HPDE6-E6E7 (cell line): ENCODE measurements around the gene LEMD2.
A peak's percentile ranks its signal among the peaks of the same experiment; 100 is the strongest.

ENCODE experiments used
- DNase-seq: peaks from one replicate; pipeline ENCODE4 v3.0.0; 2011; ENCODE audit warnings: missing footprints; ENCODE audit errors: extremely low spot score

LEMD2 gene

DNA sequence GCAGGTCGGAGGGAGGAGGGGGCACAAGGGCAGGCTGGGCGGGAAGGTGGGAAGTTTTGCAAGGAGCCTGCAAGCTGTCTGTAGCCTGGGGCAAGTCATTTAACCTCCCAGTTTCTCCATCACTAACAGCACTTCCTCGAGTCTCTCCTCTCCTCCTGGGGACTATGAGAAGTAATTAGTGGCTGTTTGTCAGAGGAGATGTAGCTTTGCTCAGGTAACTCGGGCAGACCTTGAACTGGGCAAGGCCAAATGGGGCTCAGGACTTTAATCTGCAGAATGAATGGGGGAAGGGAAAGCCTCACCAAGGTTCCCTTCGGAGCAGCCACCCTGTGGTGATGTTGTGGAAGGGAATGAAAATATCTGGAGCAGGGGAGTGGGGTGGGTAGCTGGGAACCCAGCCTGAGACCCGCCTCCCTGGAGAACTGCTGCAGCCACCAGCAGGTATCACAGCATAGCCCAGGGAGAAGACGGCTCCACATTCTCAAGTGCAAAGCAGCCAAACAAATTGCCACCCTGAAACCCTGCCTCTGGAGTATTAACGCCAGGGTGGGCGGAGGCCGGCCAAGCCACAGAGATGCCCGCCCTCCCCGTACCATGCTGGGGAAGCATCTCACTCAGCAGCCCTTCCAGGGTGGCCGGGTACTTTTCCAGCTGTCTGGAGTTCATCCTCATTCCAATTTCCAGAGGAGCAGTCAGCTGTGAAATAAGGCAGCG, 6.1 kb upstream of the LEMD2 start:
- DNase-seq: no peak

DNA sequence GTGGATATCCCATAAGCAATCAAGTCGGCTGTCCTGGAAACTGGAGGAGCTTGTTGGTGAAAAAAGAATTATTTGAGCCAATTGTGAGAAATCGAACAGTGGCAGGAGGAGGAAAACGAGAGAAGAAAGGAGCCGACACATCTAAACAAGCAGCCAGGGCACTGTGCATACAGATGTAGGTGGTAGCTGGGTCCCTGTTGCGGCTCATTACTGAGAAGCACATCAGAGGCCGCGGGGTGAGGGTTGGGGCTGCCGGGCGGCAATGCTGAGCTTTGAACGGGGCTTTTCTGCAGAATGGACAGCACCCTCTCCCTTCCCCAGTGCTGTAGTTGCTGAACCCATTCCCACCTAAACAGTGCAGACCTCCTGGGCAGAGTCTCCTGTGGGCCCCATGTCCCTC, 4.1 kb upstream of the LEMD2 start:
- no peak for DNase-seq

DNA sequence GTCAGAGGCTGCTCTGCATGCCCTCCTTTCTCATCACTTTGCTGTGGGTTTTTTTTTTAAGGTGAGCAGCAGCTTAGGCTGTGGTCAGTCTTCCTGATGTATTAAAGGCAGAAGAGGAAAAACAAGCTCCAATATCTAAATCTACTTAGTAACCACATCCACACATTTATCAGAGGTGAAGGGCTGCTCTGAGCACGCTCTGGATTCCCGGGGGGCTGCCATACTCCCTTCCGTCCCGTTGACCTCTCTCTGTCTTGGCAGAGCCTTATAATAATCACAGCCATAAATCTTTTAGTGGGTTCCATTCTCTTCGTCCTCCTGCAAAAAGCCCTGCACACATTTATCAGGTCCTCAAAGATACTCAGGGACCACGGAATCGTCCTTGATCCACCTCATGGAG, 2.7 kb upstream of the LEMD2 start:
- no peak for DNase-seq

- DNase-seq: no peak
Measured at GRCh38 chr6:33790910-33791309, 2.0 kb upstream of the LEMD2 start.

DNA sequence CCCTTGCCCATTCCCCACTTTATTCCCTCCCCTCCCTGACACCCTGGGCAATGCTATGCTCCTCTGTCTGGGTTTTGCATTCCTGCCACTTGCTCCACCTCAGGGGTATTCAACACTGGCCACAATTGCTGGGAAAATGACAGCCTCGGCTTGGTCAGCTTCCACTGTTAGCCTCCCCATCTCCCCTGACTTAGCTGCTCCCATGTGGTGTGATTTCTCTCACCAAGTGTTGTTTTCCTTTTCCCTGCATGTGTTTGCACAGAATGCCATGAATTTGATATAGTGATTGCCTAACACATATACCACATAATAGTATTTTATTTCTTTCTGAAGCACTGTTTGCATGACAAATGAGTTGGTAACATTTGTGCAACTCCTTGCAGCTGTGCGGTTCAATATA, 1.4 kb upstream of the LEMD2 start:
- DNase-seq: no peak

DNA sequence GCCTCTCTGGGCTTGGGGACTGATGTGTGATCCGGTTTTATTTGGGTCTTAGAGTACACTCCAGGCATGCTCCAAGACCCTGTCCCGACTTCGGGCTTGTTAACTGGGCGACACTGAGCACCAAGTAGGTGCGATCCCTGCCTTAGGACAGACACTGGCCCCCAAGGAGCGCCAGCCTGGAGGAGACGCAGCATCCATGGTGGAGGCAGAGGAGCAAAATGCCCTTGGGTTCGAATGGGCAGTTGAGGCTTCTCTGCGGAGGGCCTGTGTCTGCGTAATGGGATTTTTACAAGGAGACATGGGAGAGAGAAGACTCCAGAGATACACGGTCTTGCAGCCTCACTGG, 593 bp upstream of the LEMD2 start:
- DNase-seq: no peak

DNA sequence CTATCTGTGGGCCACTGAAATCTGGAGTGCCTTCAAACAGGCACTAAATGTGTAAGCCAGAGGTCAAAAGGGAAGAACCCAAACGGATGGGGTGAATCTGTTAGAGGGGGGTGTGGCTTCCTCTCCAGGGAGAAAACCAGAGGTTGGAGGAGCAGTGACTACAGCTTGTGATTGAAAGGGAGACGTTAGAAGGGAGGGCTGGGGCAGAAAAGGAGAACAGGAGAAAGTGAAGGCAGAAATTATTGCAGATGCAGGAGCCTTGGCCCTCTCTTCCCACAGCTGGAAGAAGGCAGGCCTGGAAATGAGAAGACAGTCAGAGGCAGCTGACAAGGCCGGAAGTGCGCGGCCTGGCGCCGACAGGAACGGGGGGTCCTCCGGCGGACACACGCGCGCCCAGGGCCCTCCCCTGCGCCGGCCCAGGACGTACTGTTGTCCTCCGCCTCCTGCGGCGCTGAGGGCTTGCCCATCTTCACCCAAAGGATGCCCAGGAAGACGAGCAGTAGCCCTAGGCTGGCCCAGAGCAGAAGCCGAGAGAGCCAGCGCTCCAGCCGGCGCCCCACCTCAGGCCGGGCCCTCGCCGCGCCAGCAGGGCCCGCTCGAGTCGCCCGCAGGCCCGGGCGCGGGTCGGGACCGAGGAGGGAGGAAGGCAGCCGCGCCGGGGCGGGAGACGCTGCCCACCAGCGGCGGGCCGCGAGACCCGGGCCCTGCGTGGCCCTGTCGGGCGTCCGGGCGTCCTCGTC, 806 bp downstream of the LEMD2 start:
- peak; percentile 76 for DNase-seq

- DNase-seq: peak; percentile 27
Measured at GRCh38 chr6:33787346-33787953, 1.5 kb downstream of the LEMD2 start.

GRCh38 chr6:33786736-33787135, 2.2 kb downstream of the LEMD2 start:
- no peak for DNase-seq

DNA sequence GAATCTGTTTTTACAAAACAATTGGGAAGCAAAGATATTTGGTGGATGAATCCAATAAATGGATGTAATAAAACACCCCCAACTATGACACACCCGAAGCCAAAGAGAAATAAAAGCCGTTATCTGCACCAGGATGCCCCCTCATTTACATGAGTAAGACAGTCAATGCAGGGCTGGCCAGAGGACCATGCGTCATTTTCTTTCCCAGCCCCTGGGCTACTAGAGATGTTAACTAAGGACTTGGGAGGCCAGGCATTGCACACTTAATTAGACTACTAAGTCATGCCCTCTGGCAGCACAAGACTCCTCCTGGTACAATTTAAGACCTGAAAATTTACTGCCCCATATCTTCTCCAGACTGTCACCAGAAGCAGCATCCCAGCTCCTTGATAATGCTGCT, 3.2 kb downstream of the LEMD2 start:
- DNase-seq: no peak

- no peak for DNase-seq
Measured at GRCh38 chr6:33784787-33785186, 4.1 kb downstream of the LEMD2 start.

- DNase-seq: no peak
Measured at GRCh38 chr6:33783781-33784520, 5.0 kb downstream of the LEMD2 start.

GRCh38 chr6:33782561-33782960, 6.4 kb downstream of the LEMD2 start:
- no peak for DNase-seq

DNA sequence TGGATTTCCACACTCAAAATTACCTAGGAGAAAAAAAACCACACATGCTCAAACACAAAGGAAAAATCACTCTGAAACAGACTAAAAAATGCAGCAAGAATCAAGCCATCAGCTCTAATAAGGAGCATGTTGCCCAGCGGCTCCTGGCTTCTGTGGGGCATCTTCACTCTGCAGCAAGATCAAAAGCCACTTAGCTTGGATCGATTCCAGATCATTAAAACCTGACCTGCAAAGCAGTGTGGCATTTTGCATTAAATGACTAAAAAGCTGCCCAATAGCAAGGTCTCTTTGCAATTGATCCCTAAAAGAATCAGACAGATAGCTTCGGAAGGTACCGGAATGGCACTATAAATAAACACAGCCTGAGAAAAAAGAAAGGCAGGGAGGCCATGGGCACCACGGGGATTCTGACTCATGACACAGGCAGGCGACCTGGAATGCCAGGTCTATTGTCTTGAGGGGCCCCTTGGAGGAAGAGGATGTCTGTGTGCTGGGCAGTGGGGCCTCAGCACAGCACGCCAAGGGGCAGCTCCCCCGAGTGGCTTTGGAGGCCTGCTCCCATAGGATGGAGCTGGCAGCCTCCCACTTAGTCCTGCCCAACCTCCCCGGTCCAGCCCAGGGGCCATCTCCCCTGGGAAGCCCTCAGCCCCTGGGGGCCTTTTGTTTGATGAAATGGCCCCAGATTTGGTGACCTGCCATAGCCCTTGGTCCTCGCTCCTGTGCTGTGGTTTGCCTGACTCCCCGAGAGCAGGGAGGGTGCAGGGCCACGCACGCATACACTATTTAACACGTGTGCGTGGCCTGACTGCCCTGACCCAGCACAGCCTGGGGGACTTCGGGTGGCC, 7.6 kb downstream of the LEMD2 start:
- DNase-seq: peak; percentile 42

- DNase-seq: no peak
Measured at GRCh38 chr6:33779895-33780294, 9.0 kb downstream of the LEMD2 start.

- no peak for DNase-seq
Measured at GRCh38 chr6:33779290-33779689, 9.6 kb downstream of the LEMD2 start.

- DNase-seq: no peak
Measured at GRCh38 chr6:33778444-33779121, 10.3 kb downstream of the LEMD2 start.

DNA sequence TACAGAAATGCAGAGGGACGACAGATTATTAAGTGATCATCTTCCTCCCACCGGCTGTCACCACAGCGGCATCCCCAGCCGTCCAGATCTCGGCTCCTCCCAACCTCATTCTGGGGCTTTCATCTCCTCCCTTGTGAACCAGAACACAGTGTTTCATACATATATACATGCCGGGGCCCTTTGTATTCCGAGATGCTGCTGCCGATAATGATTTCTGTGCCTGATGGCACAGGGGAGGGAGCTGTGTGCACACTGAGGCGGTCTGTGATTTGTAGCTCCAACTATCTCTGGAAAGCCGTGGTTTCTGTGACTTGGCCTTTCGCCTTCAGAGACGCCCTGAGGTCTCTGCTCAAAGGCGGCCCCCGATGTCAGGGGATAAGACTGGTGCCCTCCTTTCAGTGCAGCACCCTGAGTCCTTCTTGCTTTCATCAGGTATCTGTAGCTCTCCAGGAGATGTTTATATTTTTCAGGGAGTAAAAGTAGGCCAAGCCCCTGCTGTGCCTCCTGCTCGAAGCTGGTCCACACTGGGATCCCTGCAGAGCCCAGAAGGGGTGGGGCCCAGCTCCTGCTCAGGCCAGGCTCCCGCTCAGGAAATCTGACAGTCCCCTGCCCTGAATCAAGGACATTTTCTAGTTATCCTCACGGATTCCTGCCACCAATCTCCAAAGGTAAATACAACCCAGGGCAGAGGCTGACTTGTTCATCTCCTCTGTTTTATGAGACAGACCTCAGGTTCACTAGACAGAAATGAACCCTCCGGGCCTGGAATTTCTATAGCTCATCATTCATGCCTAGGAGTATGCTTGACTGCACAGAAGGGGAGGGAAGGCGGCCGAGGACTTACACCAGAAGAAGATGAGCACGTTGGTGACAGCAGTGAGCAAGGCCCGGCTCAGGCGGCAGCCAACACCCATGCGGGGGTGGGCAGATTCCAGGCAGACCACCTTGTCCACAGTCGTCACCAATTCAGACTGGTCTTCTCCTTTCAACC, 11.2 kb downstream of the LEMD2 start:
- no peak for DNase-seq

DNA sequence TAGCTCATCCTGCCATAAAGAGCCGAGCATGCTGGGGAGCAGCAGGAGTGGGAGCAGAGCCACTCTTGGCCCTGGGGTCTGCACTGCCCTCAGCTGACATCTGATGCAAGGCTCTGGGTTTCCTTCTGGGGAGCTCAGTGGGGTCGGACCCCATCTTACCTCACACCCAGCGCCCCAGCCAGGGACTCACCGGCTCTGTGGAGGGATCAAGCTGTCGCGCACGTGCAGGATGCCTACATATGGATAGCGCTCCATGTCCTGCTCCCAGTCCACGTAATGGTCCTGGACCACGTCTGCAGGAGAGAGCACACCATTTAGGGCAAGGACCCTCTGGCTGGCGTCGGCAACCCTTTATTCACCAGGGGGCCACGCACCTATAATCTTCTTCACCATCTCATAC, 12.2 kb downstream of the LEMD2 start:
- DNase-seq: no peak

DNA sequence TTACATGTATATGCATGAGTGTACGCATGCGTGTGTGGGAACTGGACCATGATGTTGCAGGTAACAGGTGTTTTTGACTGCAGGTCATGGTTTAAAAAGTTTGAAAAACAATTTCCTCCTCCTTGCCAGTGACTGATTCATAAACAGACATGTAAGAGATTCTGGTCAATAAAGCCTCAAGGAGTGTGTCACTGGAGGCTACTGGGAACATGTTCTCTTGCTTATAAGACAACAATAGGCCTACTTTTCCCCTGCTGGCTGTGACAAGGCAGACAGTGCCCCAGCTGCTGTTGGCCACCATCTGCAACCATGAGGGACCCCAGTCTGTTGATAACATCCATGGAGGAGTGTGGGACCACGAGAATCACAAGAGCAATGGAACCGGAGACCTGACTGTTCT, 12.7 kb downstream of the LEMD2 start:
- DNase-seq: no peak
